ENCODE data around the gene DCX. TPM values are rescaled to one million over a fixed set of nuclear protein-coding genes. Genes with fewer than 3 reads are reported as not detected.

Gene DCX
- total RNA-seq, 1 donor from 2014 or later, result 6.1 TPM

GRCh38 chrX:111386615-111387233 lies 25.3 kb downstream of the DCX start:
- no peak overlapping the region for H3K4me3 Mint-ChIP-seq
- no peaks in the 10 kb centered on the region for H3K36me3 Mint-ChIP-seq
- H3K9me3 Mint-ChIP-seq, result no peaks in the 10 kb centered on the region
- H3K27me3 Mint-ChIP-seq (ENCODE audit: low read depth), result peaks cover 3% of the 10 kb centered on the region
- no peaks in the 10 kb centered on the region for H3K4me1 Mint-ChIP-seq
- DNase-seq (ENCODE audit: low spot score in 2 of 2, unreplicated experiment in 2 of 2), result no peak
- H3K27ac Mint-ChIP-seq, result no peak overlapping the region
- no peak for TF ChIP-seq CTCF (IDR thresholded peaks at IDR 0.05; ENCODE audit: unreplicated experiment)

GRCh38 chrX:111386077-111386476 lies 25.9 kb downstream of the DCX start:
- Mint-ChIP-seq H3K27me3 (ENCODE audit: low read depth) (peaks cover 3% of the 10 kb centered on the region), H3K36me3 (no peaks in the 10 kb centered on the region), H3K27ac (no peak overlapping the region), H3K4me3 (no peak overlapping the region), H3K9me3 (no peaks in the 10 kb centered on the region), H3K4me1 (no peaks in the 10 kb centered on the region)
- TF ChIP-seq CTCF (IDR thresholded peaks at IDR 0.05; ENCODE audit: unreplicated experiment), result no peak
- no peak for DNase-seq (ENCODE audit: low spot score in 2 of 2, unreplicated experiment in 2 of 2)

GRCh38 chrX:111382277-111382676 lies 29.7 kb downstream of the DCX start:
- Mint-ChIP-seq H3K27ac (no peak overlapping the region), H3K9me3 (no peaks in the 10 kb centered on the region), H3K4me1 (no peaks in the 10 kb centered on the region), H3K4me3 (no peak overlapping the region), H3K27me3 (ENCODE audit: low read depth) (peaks cover 3% of the 10 kb centered on the region), H3K36me3 (no peaks in the 10 kb centered on the region)
- DNase-seq (ENCODE audit: low spot score in 2 of 2, unreplicated experiment in 2 of 2), result no peak
- no peak for TF ChIP-seq CTCF (IDR thresholded peaks at IDR 0.05; ENCODE audit: unreplicated experiment)

- H3K27ac Mint-ChIP-seq, result no peak overlapping the region
- peaks cover 5% of the 10 kb centered on the region for H3K9me3 Mint-ChIP-seq
- no peak for DNase-seq (ENCODE audit: low spot score in 2 of 2, unreplicated experiment in 2 of 2)
- no peak for TF ChIP-seq CTCF (IDR thresholded peaks at IDR 0.05; ENCODE audit: unreplicated experiment)
- no peaks in the 10 kb centered on the region for H3K36me3 Mint-ChIP-seq
- no peak overlapping the region for H3K4me3 Mint-ChIP-seq
- no peaks in the 10 kb centered on the region for H3K4me1 Mint-ChIP-seq
- H3K27me3 Mint-ChIP-seq (ENCODE audit: low read depth), result peaks cover 11% of the 10 kb centered on the region
Observed at GRCh38 chrX:111376897-111377578, 35.0 kb downstream of the DCX start.

- H3K4me1 Mint-ChIP-seq, result no peaks in the 10 kb centered on the region
- DNase-seq (ENCODE audit: low spot score in 2 of 2, unreplicated experiment in 2 of 2), result no peak
- H3K27ac Mint-ChIP-seq, result no peak overlapping the region
- peaks cover 5% of the 10 kb centered on the region for H3K9me3 Mint-ChIP-seq
- no peak for TF ChIP-seq CTCF (IDR thresholded peaks at IDR 0.05; ENCODE audit: unreplicated experiment)
- H3K27me3 Mint-ChIP-seq (ENCODE audit: low read depth), result peaks cover 13% of the 10 kb centered on the region
- H3K4me3 Mint-ChIP-seq, result no peak overlapping the region
- H3K36me3 Mint-ChIP-seq, result no peaks in the 10 kb centered on the region
Observed at GRCh38 chrX:111376486-111376885, 35.5 kb downstream of the DCX start.

Measured in mesothelial cell of epicardium (in vitro differentiated cells).